IMR-90 (cell line): ENCODE measurements around the gene NFE2L2. TPM values are rescaled to one million over a fixed set of nuclear protein-coding genes. Genes with fewer than 3 reads are reported as not detected.

Experiments
- ATAC-seq: fragments of 200-7000 bp; cut with Tn5 transposase; 2 replicates; pipeline ENCODE4 v1.9.1; 2020; ENCODE audit warnings: low read depth, mild to moderate bottlenecking, moderate library complexity
- BruUV-seq: library from RNA; stranded (reverse); fragments of 400-500 nt; replicated peaks from 2 replicates; lab custom pipeline; 2021; lab: Mats Ljungman, UMichigan
- CTCF ChIA-PET: fragments of 300-600 bp; formaldehyde crosslinking; extraction: SDS; loops from one replicate; lab custom pipeline; 2021; ENCODE audit warnings: antibody characterized with exemption; lab: Yijun Ruan, JAX
- POLR2A ChIA-PET: fragments of 300-600 bp; sonication (Branson Sonifier 250); formaldehyde crosslinking; loops from one replicate; lab custom pipeline; 2022; ENCODE audit warnings: antibody characterized with exemption; ENCODE audit not compliant: unreplicated experiment; lab: Charles Lee
- DNase-seq: peaks from one replicate; pipeline ENCODE4 v3.0.0; 2013
- H2AFZ ChIP-seq: replicated peaks from 2 replicates; pipeline ENCODE3; 2013; ENCODE audit warnings: low read length, mild to moderate bottlenecking; ENCODE audit not compliant: poor library complexity
- H2AK5ac ChIP-seq: 2 replicates; pipeline ENCODE4 v1.6.1; 2013; ENCODE audit warnings: low read depth, low read length, inconsistent platforms
- H2AK9ac ChIP-seq: replicated peaks from 2 replicates; pipeline ENCODE3; 2013; ENCODE audit warnings: mild to moderate bottlenecking, low read depth, low read length, moderate library complexity; ENCODE audit not compliant: poor library complexity
- H2BK120ac ChIP-seq: 2 replicates; pipeline ENCODE4 v1.6.1; 2013; ENCODE audit warnings: low read depth, low read length, inconsistent platforms
- H2BK15ac ChIP-seq: 3 replicates; pipeline ENCODE4 v1.6.1; 2013; ENCODE audit warnings: low read depth, low read length, inconsistent platforms
- H2BK20ac ChIP-seq: 2 replicates; pipeline ENCODE4 v1.6.1; 2013; ENCODE audit warnings: low read depth, mild to moderate bottlenecking, inconsistent platforms, low read length, moderate library complexity
- H2BK5ac ChIP-seq: 2 replicates; pipeline ENCODE4 v1.6.1; 2013; ENCODE audit warnings: mild to moderate bottlenecking, low read depth, low read length, inconsistent platforms; ENCODE audit not compliant: poor library complexity, severe bottlenecking
- H3K14ac ChIP-seq: replicated peaks from 2 replicates; pipeline ENCODE4 v1.6.1; 2013; ENCODE audit warnings: low read depth, low read length, inconsistent platforms
- H3K18ac ChIP-seq: 2 replicates; pipeline ENCODE4 v1.6.1; 2013; ENCODE audit warnings: low read depth, low read length, control low read depth
- H3K23ac ChIP-seq: 2 replicates; pipeline ENCODE4 v1.6.1; 2013; ENCODE audit warnings: low read depth, low read length, inconsistent platforms
- H3K27ac ChIP-seq: 2 replicates; pipeline ENCODE4 v1.5.1; 2013; ENCODE audit warnings: mild to moderate bottlenecking, control low read depth, low read length; ENCODE audit not compliant: insufficient read depth
- H3K27me3 ChIP-seq: 2 replicates; pipeline ENCODE4 v1.6.1; 2013; ENCODE audit warnings: low read length; ENCODE audit not compliant: control insufficient read depth, insufficient read depth
- H3K36me3 ChIP-seq: 2 replicates; pipeline ENCODE4 v1.6.1; 2013; ENCODE audit warnings: low read length, mixed read lengths; ENCODE audit not compliant: control insufficient read depth, insufficient read depth
- H3K4ac ChIP-seq: 2 replicates; pipeline ENCODE4 v1.6.1; 2013; ENCODE audit warnings: low read depth, low read length, inconsistent platforms
- H3K4me1 ChIP-seq: 2 replicates; pipeline ENCODE4 v1.6.1; 2013; ENCODE audit warnings: low read length, mixed read lengths; ENCODE audit not compliant: control insufficient read depth, insufficient read depth
- H3K4me2 ChIP-seq: 2 replicates; pipeline ENCODE4 v1.6.1; 2013; ENCODE audit warnings: low read depth, mild to moderate bottlenecking, control low read depth, low read length, moderate library complexity
- H3K4me3 ChIP-seq: 2 replicates; pipeline ENCODE4 v1.5.1; 2013; ENCODE audit warnings: low read depth, mild to moderate bottlenecking, control low read depth, low read length, moderate library complexity; ENCODE audit not compliant: insufficient read depth
- H3K56ac ChIP-seq: 2 replicates; pipeline ENCODE4 v1.6.1; 2013; ENCODE audit warnings: low read length, inconsistent platforms; ENCODE audit not compliant: insufficient read depth; ENCODE audit errors: extremely low read depth
- H3K79me1 ChIP-seq, 2 experiments: 2 replicates each; pipeline ENCODE4 v1.6.1; 2013; ENCODE audit warnings: low read length in 2 of 2, inconsistent platforms in 1 of 2, low read depth in 1 of 2
- H3K9ac ChIP-seq: 2 replicates; pipeline ENCODE4 v1.6.1; 2013; ENCODE audit warnings: low read depth, low read length, control low read depth
- H3K9me1 ChIP-seq: 2 replicates; pipeline ENCODE4 v1.6.1; 2013; ENCODE audit warnings: low read length, inconsistent platforms; ENCODE audit not compliant: insufficient read depth
- H3K9me3 ChIP-seq: 2 replicates; pipeline ENCODE4 v1.6.1; 2013; ENCODE audit warnings: low read length; ENCODE audit not compliant: control insufficient read depth, insufficient read depth
- H4K20me1 ChIP-seq: 2 replicates; pipeline ENCODE4 v1.6.1; 2013; ENCODE audit warnings: low read length, inconsistent platforms; ENCODE audit not compliant: insufficient read depth
- H4K5ac ChIP-seq: 2 replicates; pipeline ENCODE4 v1.6.1; 2013; ENCODE audit warnings: mild to moderate bottlenecking, low read depth, low read length, control low read depth
- H4K8ac ChIP-seq, 2 experiments: 2 replicates each; pipeline ENCODE4 v1.6.1; 2013; ENCODE audit warnings: low read depth in 2 of 2, low read length in 2 of 2, control low read depth in 1 of 2, inconsistent platforms in 1 of 2
- H4K91ac ChIP-seq: 2 replicates; pipeline ENCODE4 v1.6.1; 2013; ENCODE audit warnings: low read depth, low read length, inconsistent platforms; ENCODE audit not compliant: insufficient read depth
- BHLHE40 ChIP-seq: fragments of 150-350 bp; IDR thresholded peaks from 2 replicates; pipeline ENCODE4 v1.6.1; 2016; ENCODE audit warnings: mild to moderate bottlenecking, low read depth, low read length
- CEBPB ChIP-seq: IDR thresholded peaks from 2 replicates; pipeline ENCODE4 v1.6.1; 2012; ENCODE audit warnings: low read depth, low read length, improper control_type of control experiment
- CHD1 ChIP-seq: IDR thresholded peaks from 2 replicates; pipeline ENCODE4 v1.6.1; 2012; ENCODE audit warnings: low read depth, low read length, improper control_type of control experiment
- FOS ChIP-seq: fragments of 150-350 bp; IDR thresholded peaks from 2 replicates; pipeline ENCODE4 v1.6.1; 2016; ENCODE audit warnings: low read depth, low read length
- MAFK ChIP-seq: IDR thresholded peaks from 2 replicates; pipeline ENCODE4 v1.6.1; 2012; ENCODE audit warnings: low read depth, low read length, improper control_type of control experiment
- MAZ ChIP-seq: IDR thresholded peaks from 2 replicates; pipeline ENCODE4 v1.6.1; 2012; ENCODE audit warnings: low read depth, mild to moderate bottlenecking, low read length, improper control_type of control experiment, moderate library complexity, borderline replicate concordance
- MXI1 ChIP-seq: IDR thresholded peaks from 2 replicates; pipeline ENCODE4 v1.6.1; 2012; ENCODE audit warnings: low read depth, mild to moderate bottlenecking, low read length, moderate library complexity, borderline replicate concordance
- NFE2L2 ChIP-seq: fragments of 150-350 bp; IDR thresholded peaks from 2 replicates; pipeline ENCODE4 v1.6.1; 2016; ENCODE audit warnings: low read depth, mild to moderate bottlenecking, low read length
- POLR2A ChIP-seq: IDR thresholded peaks from 2 replicates; pipeline ENCODE4 v1.6.1; 2012; ENCODE audit warnings: mild to moderate bottlenecking, low read depth, low read length
- RAD21 ChIP-seq: IDR thresholded peaks from 2 replicates; pipeline ENCODE4 v1.6.1; 2012; ENCODE audit warnings: low read length, improper control_type of control experiment
- RCOR1 ChIP-seq: IDR thresholded peaks from 2 replicates; pipeline ENCODE4 v1.6.1; 2012; ENCODE audit warnings: mild to moderate bottlenecking, low read length, improper control_type of control experiment; ENCODE audit not compliant: insufficient replicate concordance
- RFX5 ChIP-seq: IDR thresholded peaks from 2 replicates; pipeline ENCODE4 v1.8.0; 2012; ENCODE audit warnings: low read depth, mild to moderate bottlenecking, low read length, moderate library complexity
- SMC3 ChIP-seq: fragments of 150-350 bp; IDR thresholded peaks from 2 replicates; pipeline ENCODE4 v1.6.1; 2016; ENCODE audit warnings: low read depth, mild to moderate bottlenecking, antibody characterized with exemption, low read length, moderate library complexity
- WGBS, 2 experiments: methylation state at CpG; one replicate each; pipeline versions ENCODE4 v1.1.5 to v1.1.7; 2013; ENCODE audit warnings: missing lambda C conversion rate in 2 of 2; ENCODE audit not compliant: insufficient read length in 1 of 2; ENCODE audit errors: extremely low coverage in 2 of 2; 5-methylcytosine and 5-hydroxymethylcytosine counted together
- dilution Hi-C: fragments of 300-500 bp; cut with HindIII; formaldehyde crosslinking; loops from one replicate; pipeline ENCODE4 v1.14.3; 2018; ENCODE audit warnings: low sequenced_read_pairs; ENCODE audit not compliant: unreplicated experiment
- in situ Hi-C: fragments of 300-500 bp; cut with MboI; formaldehyde crosslinking; loops from 3 replicates; pipeline ENCODE4 v1.14.3; 2019; ENCODE audit warnings: low sequenced_read_pairs, inconsistent platforms, mixed read lengths
- intact Hi-C: fragments of 100-400 bp; cut with micrococcal nuclease; formaldehyde crosslinking; loops from 2 replicates; pipeline ENCODE4 v1.10.0; 2022
- polyA plus RNA-seq, 3 experiments: library from polyadenylated mRNA; depleted of rRNA; stranded (reverse); fragments of >200 nt; gene quantifications; 2 replicates each; pipeline ENCODE4 v1.2.3, GENCODE V29; 2012; ENCODE audit warnings: low replicate concordance in 1 of 3
- total RNA-seq: library from RNA; depleted of rRNA; stranded (reverse); fragments of >200 nt; gene quantifications from 2 replicates; pipeline ENCODE4 v1.2.3, GENCODE V29; 2012
- TF ChIP-seq, protein P1 (sequence below): conservative IDR thresholded peaks from 2 replicates; pipeline ENCODE4 v1.5.1; 2012; ENCODE audit warnings: mild to moderate bottlenecking, low read depth, low read length, improper control_type of control experiment
- TF ChIP-seq, protein P2 (sequence below): fragments of 150-350 bp; IDR thresholded peaks from 2 replicates; pipeline ENCODE4 v1.6.1; 2017; ENCODE audit warnings: mild to moderate bottlenecking, antibody characterized with exemption, low read length, low read depth
- TF ChIP-seq, protein P3 (sequence below): fragments of 150-350 bp; IDR thresholded peaks from 2 replicates; pipeline ENCODE4 v1.6.1; 2016; ENCODE audit warnings: low read depth, mild to moderate bottlenecking, low read length, moderate library complexity, borderline replicate concordance

The NFE2L2 gene
- total and polyA plus RNA-seq, 2 of the 4 experiments (the other 2 are of a cell fraction), result 72.7 to 83.5 TPM

DNA sequence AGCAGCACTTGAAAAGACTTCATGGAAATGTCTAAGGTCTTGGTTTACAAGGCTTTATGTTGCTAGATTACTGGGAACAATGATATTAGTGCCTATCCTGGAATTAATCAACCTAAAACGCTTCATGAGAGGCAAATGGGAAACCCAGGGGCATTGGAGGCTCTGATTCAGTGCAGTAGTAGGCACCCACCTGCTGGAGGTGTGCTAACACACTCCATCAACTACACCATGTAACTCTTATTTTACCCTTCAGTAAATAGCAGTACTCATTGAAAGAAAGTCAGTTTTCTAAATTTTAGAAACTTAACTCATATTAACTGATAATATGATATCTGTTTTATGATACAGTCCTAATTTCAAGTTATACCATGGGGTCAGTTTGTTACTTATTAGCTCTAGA lies 69.3 kb downstream of the NFE2L2 start:
- DNase-seq, result no peak
- Histone ChIP-seq H2BK120ac (no peak overlapping the region), H3K4me2 (no peak overlapping the region), H3K18ac (no peak overlapping the region), H4K91ac (no peak overlapping the region), H3K79me1 (no peaks in the 10 kb centered on the region), H2AK5ac (no peak overlapping the region), H2BK15ac (no peak overlapping the region), H4K8ac (no peak overlapping the region), H3K9me1 (no peaks in the 10 kb centered on the region), H3K4me1 (no peaks in the 10 kb centered on the region), H4K20me1 (no peaks in the 10 kb centered on the region), H3K4ac (no peak overlapping the region), H2AFZ (no peak overlapping the region), H3K23ac (no peak overlapping the region), H3K4me3 (no peak overlapping the region), H3K27ac (no peak overlapping the region), H3K36me3 (no peaks in the 10 kb centered on the region), H2BK20ac (no peak overlapping the region), H3K9me3 (no peaks in the 10 kb centered on the region), H2AK9ac (no peak overlapping the region), H3K56ac (no peak overlapping the region), H2BK5ac (no peak overlapping the region), H3K9ac (no peak overlapping the region), H3K14ac (no peak overlapping the region), H3K27me3 (no peaks in the 10 kb centered on the region), H4K5ac (no peak overlapping the region)
- dilution Hi-C loops, result no loop called here
- ATAC-seq, result no peak
- POLR2A ChIA-PET, result no interaction called here
- CTCF ChIA-PET, result no interaction called here
- BruUV-seq, result no TSS peak
- intact Hi-C loops, result no loop called here
- in situ Hi-C loops, result no loop called here
- no CpG with 5 or more reads among the region's 1 CpG for WGBS, 2 experiments
- TF ChIP-seq CHD1 (no peak), MXI1 (no peak), CEBPB (no peak), RAD21 (no peak), MAFK (no peak), FOS (no peak), POLR2A (no peak), SMC3 (no peak), NFE2L2 (no peak), RFX5 (no peak), RCOR1 (no peak), BHLHE40 (no peak), MAZ (no peak)
- TF ChIP-seq, protein P1, sequence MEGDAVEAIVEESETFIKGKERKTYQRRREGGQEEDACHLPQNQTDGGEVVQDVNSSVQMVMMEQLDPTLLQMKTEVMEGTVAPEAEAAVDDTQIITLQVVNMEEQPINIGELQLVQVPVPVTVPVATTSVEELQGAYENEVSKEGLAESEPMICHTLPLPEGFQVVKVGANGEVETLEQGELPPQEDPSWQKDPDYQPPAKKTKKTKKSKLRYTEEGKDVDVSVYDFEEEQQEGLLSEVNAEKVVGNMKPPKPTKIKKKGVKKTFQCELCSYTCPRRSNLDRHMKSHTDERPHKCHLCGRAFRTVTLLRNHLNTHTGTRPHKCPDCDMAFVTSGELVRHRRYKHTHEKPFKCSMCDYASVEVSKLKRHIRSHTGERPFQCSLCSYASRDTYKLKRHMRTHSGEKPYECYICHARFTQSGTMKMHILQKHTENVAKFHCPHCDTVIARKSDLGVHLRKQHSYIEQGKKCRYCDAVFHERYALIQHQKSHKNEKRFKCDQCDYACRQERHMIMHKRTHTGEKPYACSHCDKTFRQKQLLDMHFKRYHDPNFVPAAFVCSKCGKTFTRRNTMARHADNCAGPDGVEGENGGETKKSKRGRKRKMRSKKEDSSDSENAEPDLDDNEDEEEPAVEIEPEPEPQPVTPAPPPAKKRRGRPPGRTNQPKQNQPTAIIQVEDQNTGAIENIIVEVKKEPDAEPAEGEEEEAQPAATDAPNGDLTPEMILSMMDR, result no peak
- TF ChIP-seq, protein P2, sequence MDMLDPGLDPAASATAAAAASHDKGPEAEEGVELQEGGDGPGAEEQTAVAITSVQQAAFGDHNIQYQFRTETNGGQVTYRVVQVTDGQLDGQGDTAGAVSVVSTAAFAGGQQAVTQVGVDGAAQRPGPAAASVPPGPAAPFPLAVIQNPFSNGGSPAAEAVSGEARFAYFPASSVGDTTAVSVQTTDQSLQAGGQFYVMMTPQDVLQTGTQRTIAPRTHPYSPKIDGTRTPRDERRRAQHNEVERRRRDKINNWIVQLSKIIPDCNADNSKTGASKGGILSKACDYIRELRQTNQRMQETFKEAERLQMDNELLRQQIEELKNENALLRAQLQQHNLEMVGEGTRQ, result no peak
- TF ChIP-seq, protein P3, sequence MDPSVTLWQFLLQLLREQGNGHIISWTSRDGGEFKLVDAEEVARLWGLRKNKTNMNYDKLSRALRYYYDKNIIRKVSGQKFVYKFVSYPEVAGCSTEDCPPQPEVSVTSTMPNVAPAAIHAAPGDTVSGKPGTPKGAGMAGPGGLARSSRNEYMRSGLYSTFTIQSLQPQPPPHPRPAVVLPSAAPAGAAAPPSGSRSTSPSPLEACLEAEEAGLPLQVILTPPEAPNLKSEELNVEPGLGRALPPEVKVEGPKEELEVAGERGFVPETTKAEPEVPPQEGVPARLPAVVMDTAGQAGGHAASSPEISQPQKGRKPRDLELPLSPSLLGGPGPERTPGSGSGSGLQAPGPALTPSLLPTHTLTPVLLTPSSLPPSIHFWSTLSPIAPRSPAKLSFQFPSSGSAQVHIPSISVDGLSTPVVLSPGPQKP, result no peak
